ENCODE results near the gene CCDC181.
"Not testable (repeated sequence)": the region's sequence is repeated elsewhere in the genome, so short reads cannot be mapped to it uniquely, and the experiment has no call there.

CCDC181 gene
- total RNA-seq = 0.56 reads per million

DNA sequence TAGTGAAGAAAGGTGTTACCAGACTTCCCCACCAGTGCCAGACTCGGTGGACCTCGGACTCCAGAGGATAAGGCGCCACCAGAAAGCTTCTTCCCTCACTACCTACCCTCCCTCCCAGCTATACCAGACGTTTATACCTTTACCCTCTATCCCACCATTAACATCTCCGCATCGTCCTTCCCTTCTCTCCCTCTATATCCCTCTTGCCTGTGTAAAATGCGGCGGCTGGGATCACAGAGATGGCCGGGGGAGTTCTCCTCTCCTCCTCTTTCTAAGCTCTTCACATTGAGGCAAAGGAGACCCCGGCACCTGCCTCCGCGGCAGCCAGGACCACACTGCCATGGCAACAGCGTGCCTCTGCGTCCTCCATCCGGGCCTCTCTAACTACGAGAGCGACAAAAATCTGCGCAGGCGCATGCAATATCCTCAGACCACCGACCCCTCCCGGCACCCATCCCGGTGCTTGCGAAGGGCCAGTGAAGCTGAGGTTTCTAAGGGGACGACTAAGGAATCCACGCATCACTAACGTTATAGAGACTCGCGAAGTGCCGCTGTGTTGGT lies at the start of gene CCDC181:
Gene CCDC181 (minus strand): TSS at position 394 of the 561 bp plus-strand sequence. CDS start 2,547 bp downstream, outside the sequence.
- peak; percentile 3 for DNase-seq

DNA sequence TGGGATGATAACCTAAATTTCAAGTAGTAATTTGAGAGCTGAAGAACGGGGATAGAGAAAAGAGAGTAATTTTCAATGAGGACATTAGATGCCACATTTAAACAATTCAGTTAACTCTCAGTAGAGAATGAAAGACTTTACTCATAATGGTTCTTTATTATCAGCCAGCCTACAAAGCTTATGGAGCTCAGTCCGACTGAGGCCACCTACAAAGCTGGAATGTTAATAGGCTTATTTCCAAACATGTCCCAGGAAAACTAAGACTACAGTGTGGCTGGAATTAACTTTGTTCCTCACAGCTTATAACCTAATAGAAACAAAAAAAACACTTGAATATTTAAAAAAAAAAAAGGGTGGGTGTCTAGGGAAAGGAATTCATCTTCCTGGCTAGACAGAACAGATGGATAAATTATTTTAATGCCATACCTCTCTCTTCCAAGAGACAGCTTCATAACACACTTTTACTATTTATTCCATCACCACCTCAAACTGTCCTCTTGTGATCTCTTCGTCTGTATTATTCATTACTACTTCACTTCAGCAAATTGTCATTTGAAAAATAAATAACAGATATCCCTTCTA lies 48.6 kb upstream of the CCDC181 start:
- no peak for DNase-seq

DNA sequence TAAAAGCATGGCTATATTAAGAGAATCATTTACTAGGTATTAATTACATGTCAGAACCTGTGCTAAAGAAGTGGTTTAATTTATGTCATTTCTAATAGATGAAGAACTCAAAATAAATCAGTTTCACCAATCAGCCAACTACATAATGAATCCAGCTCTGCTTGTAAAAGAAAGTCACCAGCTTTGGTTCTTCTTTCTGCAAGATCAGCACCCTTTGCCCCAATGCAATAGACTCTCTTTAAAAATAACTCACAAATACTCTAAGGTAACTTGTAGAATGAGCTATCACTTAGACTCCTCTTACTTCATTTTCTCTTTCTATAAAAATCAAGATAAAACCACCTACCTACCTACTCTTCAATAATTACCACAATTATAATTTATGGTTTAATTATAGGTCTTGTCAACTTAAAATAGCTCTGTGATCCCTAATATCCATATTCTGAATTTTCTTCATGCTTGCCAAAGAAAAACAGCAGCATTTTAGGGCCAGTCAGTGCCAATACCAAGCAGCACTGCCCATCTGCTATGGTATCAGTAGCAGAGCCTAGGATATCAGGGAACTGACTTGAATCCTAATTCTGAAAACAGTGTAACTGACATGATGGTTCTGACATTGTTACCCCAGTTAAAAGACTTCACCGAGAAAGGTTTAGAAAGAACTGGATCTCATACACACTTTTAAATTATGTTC lies 47.2 kb upstream of the CCDC181 start:
- no peak for DNase-seq

DNA sequence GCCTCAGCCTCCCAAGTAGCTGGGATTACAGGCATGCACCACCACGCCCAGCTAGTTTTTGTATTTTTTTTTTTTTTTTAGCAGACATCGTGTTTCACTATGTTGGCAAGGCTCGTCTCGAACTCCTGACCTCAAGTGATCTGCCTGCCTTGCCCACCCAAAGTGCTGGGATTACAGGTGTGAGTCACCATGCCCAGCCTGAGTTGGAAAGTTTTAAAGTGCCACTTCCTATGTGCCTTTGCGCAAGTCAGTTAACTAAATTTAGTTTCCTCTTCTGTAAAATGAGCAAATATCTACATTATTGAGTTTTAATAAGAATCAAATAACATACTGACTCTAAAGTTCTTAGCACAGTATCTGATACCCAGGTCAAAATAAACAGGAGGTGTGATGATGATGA lies 46.1 kb upstream of the CCDC181 start:
- no peak for DNase-seq

DNA sequence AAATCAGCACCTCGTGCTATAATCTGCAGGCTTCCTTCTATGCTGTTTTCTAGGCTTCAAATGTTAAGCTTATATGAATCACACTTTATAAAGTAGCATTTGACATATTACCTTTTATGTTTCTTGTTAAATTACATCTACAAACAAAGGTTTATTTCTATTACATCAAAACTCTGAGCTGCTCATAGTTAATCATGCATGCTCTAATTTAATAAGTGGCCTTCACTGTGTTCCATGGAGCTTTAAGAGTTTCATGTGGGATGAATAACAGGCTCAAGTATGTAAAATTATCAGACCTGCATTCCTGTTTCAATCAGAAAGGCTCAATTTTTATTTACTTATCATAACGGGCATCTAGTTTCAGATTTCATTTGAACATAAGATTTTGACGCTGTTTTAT lies 45.5 kb upstream of the CCDC181 start:
- DNase-seq = no peak

DNA sequence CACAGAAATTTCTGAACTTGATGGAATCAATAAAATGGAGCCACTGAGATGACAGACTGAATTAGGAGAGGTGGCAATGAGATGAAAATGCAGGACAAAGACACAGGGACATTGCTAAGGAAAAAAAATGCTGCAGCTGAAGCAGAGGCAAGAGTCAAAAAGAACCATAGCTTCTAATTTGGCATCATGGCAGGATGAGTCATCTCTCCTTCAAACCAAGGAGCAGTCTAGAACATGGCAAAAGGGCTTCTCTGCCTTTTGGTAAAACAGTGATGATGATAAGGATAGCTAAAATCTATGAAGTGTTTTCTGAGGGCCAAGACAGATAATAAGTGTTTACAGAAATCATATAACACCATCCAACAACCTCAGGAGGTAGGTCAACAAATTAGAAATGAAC lies 41.7 kb upstream of the CCDC181 start:
- no peak for DNase-seq

DNA sequence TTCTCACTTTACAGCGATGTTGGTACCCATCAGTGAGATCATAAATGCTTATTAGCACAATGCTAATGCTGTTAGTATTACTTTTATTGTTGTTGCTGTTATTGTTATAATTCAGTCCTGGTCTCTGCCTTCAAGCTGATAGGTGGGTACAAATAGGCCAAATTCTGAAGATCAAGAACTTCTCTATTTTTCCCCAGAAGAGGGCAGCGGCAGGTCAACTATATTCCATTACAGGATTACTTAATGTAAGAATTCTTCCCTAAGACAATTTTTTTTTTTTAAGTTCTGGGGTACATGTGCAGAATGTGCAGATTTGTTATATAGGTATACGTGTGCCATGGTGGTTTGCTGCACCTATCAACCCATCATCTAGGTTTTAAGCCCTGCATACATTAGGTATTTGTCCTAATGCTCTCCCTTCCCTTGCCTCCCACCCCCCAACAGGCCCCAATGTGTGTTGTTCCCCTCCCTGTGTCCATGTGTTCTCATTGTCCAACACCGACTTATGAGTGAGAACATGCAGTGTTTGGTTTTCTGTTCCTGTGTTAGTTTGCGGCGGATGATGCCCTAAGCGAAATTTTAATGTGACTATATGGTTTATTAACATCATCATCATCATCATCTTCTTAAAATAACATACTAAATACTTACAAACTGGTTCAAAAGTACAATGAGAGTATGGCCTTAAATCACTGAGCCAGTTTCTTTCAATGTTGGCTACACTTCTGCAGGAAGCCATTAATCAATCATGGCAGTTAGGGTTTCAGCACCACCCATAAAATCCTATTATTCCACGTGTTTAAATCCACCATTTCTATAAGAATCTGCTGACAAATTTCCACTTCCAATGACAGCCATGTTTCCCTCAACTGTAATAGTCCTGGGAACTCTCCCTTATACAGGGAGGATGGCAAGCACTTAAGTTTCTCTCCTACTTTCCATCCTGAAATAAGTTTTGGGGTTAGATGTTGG lies 39.3 kb upstream of the CCDC181 start:
- DNase-seq = no peak

DNA sequence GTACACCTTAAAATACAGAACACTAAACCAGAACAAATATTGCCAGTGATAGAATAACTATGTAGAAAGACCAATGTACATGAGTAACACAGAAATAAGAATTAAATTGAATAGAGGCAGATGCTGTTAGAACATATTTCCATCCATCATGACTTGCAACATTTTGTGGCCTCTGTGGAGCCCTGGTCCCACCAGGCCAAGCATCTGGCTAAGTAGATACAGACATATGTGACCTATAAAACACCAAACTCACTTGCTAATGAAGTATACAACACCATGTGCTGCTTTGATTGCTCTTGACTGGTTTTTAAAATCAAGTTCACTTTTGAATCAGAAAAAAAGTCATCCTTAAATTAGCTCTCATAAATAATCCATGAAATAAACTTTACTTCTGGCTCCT lies 38.0 kb upstream of the CCDC181 start:
- DNase-seq = no peak

DNA sequence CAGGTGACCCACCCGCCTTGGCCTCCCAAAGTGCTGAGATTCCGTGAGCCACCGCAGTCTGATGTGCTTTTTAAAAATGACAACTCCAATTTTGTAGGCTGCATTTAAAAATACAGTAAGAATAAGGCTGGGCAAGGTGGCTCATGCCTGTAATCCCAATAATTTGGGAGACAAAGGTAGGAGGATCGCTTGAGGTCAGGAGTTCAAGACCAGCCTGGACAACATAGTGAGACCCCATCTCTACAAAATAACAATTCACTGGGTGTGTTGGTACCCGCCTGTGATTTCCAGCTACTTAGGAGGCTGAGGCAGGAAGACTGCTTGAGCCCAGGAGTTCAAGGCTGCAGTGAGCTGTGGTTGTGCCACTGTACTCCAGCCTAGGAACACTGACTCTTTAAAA lies 35.1 kb upstream of the CCDC181 start:
- DNase-seq = no peak

DNA sequence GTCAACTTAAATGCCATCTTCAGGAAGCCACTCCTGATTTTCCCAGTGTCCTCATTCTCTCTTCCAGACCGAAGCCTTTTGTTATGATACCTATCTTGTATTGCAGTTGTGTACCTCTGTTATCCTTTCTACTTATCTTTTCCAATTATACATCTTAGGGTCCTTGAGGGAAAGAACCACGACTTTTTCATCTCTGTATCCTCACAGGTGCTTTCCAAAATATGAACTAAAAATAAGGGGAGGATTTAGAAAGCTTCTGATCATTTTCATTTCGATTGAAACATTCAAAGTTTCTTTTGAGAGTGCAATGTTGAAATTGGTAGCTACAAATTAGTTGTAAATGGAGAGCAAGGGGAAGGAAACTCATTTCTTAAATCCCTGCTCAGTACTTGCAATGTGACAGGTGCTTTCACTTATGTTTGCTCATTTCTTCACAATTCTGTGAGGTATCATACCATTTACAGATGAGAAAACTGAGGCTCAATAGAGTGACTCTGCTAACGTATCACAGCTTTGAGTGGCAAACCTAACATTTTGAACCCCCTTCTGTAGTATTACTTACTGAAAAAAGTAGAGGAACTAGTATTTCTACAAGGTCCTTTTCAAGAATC lies 34.2 kb upstream of the CCDC181 start:
- DNase-seq = no peak

DNA sequence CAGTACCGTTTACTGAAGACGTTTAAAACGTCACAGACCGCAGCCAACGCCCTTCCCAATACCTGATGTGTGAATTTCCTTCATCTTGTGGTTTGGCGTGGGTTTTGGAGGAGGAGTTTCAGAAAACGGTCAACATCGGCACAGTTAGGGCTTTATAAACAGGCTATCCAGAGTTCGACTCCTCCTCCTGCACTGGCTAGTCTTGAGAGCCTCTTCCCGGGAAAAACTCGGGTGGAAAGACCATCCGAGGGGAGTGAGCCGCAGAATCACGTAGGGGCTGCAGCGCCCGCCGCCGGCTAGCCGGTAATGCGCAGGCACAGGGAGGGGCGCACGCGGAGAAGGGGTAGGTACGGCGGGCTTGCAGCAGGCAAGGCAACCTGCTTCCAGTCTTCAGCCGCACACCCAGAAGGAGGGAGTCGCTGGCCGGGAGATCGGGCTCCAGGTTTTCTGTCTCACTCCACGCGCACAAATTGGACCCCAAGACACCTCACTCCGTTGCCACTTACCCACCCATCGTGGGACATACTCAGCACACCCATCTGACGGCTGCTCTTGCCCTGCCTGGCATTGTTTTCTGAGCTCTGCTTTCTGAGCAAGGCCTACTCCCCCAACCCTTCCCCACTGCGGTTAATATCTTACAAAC lies 33.0 kb upstream of the CCDC181 start:
- DNase-seq = no peak

DNA sequence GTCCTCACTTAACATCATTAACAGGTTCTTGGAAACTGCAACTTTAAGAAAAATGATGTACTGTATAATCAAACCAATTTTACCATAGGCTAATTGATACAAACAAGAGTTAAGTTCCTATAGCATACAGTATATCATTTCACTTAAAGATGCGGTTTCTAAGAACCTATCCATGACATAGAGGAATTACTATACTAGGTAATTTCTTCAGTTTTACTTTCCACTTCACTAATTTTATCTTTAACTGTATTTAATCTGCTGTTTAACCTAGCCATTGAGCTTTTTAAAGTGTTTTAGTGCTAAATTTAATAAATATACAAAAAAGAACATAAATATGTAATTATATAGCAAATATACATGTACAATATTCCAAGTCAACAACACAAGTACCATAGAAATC lies 30.2 kb upstream of the CCDC181 start:
- no peak for DNase-seq

DNA sequence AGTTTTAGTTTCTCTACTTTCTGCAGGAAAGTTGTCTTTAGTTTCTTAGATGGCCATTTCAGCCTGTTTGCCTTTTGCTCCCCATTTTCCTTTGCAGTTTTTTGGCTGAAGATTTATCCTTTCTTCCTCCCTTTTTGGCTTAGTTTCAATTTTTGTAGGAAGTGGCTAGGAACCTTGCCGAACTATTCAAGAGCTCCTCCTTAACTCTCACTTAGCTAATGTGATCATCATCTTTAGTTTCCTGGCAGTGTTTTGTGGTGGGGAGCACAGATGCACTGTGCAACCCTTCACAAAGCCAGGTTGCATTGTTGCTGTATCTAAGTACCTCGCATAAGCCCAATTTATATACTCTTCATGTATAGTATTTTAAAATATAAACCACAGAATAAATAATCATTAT lies 28.8 kb upstream of the CCDC181 start:
- no peak for DNase-seq

DNA sequence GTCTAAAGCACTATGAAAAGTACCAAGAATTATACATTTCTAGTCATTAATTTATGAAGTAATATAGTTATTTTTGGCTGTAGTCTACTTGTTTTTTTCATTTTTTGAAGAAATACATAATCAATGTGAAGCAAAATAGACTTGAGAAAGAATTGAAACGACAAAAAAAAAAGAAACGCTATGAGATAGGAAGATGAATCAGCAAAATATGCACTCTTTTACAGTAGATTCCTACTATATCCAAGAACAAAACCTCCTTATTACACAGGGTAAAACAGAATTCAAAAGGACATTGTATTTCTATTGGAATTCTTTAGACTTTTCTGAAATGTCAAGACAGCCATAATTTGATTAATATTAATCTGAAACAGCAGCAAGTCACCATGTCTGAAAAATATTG lies 25.6 kb upstream of the CCDC181 start:
- DNase-seq = no peak

DNA sequence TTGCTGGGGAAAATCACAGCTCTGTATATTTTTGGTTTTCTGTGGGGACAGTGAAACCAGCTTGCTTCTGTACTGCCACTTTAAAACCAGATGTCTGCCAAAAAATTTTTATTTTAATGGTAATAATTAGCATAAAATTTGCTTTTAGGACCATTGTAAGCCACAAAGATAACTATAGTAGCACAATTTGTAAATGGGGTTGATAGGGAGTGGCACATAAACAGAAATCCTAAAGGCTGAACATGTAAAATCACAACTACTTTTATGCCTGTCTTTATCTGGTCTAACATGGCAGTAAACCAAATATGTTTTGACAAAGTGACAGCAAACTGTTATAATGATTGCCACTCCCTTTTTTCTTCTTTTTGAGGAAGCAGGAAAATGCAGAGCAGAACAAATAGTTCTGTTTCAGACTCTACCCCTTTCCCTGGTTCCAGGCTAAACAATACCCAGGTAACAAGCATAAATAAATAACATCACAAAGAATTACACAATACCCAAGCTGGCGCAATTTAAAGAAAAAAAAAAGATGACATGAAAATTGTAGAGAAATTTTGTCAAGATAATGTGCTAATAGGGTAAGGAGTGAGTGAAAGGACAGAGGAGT lies 24.0 kb upstream of the CCDC181 start:
- no peak for DNase-seq

DNA sequence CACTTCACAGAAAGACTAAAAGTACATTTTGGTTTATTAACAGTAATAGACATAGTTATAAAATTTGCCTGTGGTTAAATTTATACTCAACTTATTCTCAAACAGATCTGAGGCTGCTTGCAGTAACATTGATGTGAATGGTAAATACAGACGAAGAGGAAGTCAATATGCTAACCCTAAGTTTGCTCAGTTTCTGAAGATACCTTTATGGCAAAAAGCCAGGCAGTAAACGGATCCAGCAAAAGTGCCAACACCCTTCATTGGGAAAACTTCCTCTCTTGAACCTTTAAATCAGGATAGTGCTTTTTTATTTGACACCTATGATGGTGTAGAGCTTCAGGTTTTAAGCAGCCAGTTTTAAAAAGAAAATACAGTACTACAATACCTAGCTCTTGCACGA lies 16.6 kb upstream of the CCDC181 start:
- no peak for DNase-seq

DNA sequence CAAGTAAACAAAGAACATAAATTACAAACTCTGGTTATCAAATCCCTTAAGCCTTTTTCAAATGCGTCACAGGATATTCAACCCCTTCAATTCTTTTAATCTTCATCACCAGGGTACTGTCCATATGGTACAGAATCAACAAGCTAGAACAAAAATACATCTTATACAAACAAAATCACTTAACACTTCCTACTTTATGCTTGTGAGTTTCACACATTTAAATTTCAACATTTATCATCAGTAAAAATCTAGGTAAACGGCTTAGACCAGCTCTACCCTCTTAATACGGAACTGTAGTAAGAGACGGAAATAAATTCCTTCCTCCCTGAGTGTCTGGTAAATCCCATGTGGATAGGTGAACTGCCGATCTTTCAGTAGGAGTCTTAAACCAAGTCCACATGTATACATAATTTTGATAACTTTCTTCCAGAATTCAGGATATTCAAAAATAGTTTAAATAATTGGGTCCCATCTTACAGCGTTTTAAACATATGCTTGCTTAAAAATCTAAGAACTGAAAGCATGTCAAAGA lies 1.0 kb downstream of the CCDC181 start:
- DNase-seq = no peak

DNA sequence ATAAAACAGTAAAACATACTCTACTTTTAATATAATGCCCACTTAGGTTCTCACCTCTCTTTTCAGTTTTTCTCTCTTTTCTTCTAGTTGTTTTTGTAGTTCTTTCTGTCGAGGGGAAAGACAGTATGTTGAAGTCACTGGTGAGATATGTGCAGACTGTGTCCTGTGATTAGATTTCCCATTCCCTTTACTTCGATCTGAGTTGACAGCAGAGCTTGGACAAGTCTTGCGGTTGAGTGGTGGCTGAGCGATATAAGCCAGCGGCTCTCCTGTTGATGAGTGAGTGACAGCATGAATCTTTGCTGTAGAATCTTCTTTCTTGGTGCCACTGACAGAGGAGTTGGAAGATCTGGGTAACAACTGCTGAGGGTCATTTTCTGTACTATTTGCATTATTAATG lies 6.0 kb downstream of the CCDC181 start:
- no peak for DNase-seq

DNA sequence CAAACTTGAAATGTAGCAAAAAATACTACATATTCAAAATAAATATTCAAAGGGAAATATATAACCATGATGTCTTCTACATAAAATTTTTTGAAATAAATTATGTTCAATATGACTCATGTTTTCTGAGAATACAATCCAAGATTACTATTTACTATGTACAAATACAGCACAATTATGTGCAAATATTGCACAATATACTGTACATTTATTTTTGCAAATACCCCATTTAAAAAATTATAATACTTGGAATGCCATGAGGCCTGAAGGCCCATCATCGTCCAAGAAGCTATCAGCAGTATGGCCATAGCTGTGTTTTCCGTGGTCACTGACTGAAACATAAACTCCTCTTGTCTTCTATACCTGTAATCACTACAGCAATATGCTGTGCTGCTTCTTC lies 12.3 kb downstream of the CCDC181 start:
- no peak for DNase-seq

DNA sequence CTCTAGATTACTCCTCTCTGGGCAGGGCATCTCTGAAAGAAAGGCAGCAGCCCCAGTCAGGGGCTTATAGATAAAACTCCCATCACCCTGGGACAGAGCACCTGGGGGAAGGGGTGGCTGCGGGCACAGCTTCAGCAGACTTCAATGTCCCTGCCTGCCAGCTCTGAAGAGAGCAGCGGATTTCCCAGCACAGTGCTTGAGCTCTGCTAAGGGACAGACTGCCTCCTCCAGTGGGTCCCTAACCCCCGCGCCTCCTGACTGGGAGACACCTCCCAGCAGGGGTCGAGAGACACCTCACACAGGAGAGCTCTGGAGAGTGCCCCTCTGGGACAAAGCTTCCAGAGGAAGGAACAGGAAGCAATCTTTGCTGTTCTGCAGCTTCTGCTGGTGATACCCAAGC lies 18.9 kb downstream of the CCDC181 start:
- not testable (repeated sequence) for DNase-seq

DNA sequence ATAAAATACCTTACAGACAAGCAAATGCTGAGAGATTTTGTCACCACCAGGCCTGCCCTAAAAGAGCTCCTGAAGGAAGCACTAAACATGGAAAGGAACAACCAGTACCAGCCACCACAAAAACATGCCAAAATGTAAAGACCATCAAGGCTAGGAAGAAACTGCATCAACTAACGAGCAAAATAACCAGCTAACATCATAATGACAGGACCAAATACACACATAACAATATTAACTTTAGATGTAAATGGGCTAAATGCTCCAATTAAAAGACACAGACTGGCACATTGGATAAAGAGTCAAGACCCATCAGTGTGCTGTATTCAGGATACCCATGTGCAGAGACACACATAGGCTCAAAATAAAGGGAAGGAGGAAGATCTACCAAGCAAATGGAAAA lies 24.7 kb downstream of the CCDC181 start:
- not testable (repeated sequence) for DNase-seq

DNA sequence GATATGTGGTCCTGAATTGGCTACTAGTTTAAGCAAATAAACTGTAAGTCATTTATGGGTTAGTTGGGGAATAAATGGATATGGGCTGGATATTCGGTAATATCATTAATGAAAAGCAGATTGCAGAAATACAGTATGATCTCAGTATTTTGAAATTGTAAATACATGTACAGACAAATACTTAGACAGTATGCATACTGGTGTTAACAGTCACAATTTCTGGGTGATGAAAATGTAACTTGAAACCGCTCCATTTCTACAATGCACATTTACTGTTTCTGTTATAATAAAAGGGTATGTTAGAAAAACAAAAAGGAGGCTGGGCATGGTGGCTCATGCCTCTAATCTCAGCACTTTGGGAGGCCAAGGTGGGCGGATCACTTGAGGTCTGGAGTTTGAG lies 31.3 kb downstream of the CCDC181 start:
- DNase-seq = no peak

Data from effector CD4-positive, alpha-beta T cell (primary cell).